DLD1 (cell line): ENCODE results near the gene GADD45A.

Experiments
- in situ Hi-C: cut with HindIII; loops from 2 replicates; pipeline ENCODE4 v1.10.0; 2017; ENCODE audit warnings: low sequenced_read_pairs

GADD45A gene

DNA sequence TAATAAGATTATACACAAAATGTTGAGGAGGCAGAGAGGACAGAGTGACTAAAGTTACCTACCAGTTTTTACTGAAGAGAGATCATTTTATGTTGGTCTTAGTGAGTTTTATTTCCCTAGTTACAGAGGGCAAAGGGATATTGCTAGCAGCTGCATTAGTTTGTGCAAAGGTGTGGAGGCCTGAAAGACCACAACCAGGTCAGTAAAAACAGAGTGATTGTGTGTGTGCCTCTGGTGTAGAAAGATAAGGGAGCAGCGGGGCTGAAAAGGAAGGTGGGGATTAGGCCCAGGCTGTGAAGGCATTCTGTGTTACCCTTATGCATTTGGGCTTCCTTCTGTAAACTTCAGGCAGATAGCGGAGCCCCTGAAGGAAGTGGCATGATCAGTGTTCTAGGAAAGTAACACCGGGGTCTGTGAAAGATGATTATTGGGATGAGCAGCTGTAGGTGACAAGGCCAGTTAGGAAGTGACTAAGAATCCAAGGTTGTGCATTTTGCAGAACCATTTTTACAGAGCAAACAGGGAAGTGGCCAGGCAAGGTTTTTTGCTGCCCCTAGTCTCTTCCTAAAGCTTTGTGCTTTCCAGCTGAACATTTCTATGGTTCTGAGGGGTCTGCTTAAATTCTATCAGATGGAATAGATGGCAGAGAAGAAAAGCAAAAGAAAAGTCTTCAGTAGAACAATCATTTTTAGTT lies 3.7 kb downstream of the GADD45A start:
- in situ Hi-C loops, result no loop called here

DNA sequence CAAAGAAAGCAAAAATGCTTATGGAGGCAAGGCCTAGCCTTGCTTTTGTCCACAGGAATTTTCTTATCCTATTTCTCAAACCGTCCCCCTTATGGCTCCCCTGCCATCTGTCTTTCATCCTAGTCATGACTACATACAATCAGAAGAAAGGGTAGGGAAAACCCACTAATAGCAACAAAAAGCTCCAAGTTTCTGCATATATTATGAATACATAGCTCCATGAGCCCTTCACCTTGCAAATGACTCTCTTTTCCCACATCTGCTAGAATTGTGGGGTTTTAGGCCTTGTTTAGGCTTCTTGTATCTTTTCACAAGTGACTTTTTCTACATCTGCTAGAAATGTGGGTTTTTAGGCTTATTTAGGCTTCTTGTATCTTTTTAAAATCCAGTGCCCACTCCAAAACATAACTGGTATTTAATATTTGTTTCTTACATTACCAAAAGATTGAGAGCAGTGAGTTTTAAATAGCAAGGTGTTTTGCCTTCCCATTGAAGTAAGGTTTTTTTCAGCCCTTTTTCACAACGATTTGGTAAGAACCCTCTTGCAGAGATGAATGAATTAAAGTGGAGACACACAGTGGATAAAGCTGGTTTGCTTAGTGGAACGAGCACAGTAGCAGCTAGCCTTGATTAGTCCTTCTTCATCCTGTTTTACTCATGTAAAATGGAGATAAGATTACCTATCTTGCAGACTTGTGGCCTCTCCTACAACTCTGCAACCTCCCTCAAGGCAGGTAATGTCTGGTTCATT lies 4.4 kb downstream of the GADD45A start:
- in situ Hi-C loops, result no loop called here

GRCh38 chr1:67690018-67690363 lies 5.0 kb downstream of the GADD45A start:
- in situ Hi-C loops, result no loop called here

DNA sequence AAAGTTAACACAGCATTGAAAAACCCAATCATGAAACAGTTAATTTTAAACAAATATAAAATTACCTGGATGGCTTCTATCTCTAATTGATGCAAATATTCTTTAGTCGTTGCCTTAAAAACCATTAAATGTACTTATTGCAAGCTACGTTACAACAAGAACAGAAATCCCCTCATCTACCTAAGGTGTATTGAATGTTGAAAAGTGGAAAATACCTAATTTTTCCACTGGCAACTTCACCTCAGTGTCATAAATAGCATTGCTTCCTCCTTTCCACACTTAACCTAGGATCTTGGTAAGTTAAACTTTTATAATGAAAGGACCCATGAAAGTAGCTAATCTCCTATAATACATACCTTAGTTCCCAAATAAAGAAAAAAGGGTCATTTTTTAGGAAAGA lies 5.4 kb downstream of the GADD45A start:
- in situ Hi-C loops, result no loop called here

DNA sequence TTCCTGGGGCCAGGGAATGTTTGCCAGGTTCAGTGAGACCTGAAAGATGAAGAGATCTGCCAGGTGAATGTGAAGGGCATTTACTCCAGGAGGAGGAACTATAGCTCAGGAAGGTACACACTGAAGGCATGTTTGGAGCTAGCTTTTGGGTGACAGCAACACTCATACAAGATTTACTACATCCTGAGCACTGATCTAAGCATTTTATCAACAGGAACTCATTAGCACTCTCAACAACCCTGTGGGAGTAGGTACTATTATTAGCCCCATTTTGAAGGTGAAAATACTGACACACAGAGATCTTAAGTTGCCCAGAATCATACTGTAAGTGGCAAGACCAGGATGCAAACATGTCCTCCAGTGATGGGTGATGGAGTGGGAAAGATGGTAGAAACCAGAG lies 6.7 kb downstream of the GADD45A start:
- in situ Hi-C loops, result no loop called here

DNA sequence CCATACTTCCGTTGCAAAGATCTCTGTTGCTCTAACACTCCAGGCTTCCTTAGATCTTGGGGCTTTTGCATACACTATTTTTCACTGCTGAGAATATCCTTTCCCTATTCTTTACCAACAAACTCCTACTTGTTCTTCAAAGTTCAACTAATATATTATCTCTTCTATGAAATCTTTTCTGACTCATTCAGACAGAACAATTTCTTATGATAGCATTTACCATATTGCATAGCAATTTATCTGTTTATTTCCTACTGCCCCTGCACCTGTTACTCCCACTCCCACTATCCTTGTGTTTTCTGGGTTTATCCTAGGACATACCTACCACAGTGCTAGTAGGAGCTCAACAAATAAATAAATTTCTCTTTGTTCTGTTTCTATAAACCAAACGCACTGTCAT lies 11.0 kb downstream of the GADD45A start:
- in situ Hi-C loops, result no loop called here

DNA sequence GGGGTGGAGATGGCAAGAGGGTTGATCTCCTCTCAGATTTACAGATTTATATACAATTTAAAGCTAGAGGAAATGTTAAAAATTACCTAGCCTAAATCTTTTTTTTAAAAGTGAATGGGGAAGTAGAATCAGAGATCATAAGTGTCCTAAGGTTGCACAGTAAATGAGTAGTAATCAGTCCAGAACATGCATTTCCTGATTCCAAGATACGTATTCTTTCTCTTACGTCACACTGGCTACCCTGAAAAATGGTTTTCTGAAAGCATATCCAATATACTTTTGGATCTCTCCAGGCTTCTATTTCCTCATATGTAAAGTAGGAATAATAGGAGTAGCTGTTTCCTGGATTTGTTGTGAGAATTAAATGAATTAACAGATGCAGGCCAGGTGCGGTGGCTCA lies 11.7 kb downstream of the GADD45A start:
- in situ Hi-C loops, result no loop called here

GRCh38 chr1:67700220-67700619 lies 15.2 kb downstream of the GADD45A start:
- in situ Hi-C loops, result no loop called here

DNA sequence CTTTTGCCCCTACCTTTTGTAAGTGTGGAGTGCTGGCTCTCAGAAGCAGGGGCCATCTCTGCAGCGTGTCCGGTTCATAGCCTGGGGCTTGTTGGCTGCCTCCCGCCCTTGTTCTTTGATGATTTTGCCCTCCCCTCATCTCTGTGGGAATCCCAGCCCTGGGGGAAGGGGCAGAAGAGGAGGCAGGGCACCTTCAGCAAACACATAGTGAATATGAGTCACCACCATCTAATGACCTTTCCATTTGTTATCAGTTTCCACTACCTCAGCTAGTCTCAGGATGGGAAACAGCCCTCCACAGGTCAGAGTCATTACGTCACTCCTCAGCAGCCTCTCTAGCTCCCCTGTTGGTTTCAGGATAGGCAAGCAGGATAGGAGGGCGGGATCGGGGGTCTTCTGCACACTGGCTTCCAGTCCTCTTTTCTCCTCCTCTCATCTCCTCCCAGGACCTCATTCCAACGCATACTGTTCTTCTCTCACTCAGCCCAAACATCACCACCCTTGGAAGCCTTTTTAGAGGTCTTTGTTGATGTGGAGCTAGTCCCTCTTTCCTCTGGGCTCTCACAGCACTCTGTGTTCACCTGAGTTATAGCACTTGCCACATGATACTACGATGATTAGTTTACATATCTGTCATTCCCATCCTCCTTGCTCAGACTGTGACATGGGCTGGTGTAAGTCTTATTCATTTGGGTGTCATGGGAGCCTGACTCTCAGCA lies 15.8 kb downstream of the GADD45A start:
- in situ Hi-C loops, result no loop called here

DNA sequence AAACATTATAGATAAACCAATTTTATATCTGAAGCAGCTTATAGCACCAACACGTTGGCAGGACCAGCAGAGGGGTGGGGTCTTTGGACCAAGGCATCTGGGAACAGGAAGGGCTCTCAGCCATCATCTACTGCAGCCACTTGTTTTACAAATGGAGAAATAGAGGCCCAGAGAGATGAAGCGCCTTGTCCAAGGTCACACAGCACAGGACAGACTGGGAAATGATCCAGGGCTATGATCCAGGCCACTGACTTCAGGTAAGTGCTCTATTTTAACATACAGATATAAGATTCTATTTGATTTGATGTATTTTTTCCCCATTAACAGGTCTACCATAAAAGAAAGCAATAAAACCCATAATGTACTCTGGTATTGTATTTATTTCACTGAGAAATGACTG lies 16.9 kb downstream of the GADD45A start:
- in situ Hi-C loops, result no loop called here

DNA sequence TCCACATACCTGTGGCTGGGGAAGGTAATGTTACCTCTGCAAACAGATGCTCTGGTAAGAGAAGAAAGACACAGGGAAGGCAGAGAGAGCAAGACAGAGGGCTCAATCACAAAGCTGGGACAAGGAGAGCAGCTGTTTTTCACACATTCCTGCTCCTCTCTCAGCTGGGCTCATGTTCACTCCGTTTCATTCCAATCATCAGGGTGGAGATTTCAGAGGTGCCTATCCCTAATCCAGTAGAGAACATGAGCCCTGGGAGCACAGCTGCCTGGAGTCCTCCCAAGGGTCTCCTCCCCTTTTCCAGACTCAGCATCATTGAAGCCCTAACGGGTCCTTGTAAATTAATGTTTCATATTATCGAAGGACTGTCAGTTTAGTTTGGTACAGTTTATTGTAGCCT lies 19.4 kb downstream of the GADD45A start:
- in situ Hi-C loops, result no loop called here

GRCh38 chr1:67705735-67706453 lies 20.9 kb downstream of the GADD45A start:
- in situ Hi-C loops, result no loop called here

DNA sequence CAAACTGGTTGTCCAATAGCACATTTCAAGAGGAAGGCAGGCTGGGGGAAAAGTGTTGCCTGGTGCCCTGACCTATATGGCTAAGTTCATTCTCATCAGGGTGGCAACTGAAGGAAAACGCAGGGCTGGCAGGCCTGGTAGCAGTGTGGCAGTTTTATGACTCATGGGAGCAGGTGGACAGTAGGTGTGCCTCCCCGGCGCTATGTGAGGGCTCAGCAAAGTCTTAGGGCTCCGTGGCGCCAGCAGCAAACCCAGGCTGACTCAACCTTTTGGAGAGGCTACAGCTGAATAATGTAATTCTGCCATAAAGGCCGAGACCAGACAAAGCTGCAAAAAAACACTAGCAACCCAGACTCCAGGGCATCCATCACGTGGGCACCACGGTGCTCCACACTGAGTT lies 23.6 kb downstream of the GADD45A start:
- in situ Hi-C loops, result no loop called here

DNA sequence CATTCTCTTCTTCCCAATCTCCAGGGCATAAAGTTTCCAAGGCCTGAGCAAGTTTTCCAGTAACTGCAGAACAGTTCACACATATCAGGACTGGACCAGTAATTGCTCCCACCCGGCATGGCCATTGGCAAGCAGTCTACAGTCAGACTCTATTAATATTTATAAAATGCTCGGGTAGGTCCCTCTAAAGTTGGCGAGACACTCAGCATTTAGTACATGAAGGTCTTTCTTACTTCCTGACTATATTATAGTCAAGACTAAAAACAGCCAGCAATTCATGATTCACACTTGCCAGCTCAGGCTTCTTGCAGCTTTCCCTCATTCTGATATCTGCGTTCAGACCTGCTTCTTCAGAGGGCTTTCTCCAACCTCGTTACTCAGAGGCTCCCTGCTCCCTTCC lies 25.4 kb downstream of the GADD45A start:
- in situ Hi-C loops, result no loop called here

GRCh38 chr1:67711158-67711854 lies 26.3 kb downstream of the GADD45A start:
- in situ Hi-C loops, result no loop called here

GRCh38 chr1:67711855-67712212 lies 26.8 kb downstream of the GADD45A start:
- in situ Hi-C loops, result no loop called here

DNA sequence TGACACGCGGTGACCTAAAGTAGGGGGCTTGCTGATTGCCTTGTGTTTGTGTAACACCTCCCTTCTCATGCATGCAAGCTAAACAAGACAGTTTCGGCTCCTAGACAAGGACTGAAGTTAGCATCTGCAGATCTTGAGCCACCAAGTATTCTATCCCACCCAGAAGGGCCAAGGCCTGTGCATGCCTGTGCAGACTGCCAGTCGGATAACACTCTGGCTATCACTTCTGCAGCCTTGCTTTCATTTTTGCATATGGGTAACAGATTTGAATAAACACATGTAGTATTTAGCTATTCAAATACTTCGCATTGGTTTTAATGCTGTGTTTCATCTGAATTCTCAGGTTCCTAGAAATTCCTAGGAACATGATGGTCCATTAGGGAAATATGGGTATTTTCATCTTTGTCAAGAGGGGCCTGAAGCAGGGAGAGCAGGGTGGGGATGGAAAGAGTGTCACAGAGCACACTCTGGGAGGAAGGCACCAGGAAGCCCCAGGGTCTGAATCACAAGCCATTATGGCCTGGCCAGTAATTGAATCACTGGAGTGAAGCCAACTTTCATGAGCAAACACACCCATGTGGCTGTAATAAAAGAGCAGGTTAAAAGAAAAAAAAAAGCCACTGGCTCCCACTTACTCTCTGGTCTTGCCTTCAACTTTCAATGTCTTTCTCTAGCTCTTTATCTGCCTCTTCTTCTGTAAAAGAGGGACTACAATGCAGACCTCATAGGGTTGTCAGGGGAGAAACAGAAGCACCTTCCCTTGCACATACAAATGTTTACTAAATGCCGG lies 28.3 kb downstream of the GADD45A start:
- in situ Hi-C loops, result no loop called here

- in situ Hi-C loops, result no loop called here
Observed at GRCh38 chr1:67715819-67716218, 30.8 kb downstream of the GADD45A start.

GRCh38 chr1:67716800-67717199 lies 31.8 kb downstream of the GADD45A start:
- in situ Hi-C loops, result no loop called here

DNA sequence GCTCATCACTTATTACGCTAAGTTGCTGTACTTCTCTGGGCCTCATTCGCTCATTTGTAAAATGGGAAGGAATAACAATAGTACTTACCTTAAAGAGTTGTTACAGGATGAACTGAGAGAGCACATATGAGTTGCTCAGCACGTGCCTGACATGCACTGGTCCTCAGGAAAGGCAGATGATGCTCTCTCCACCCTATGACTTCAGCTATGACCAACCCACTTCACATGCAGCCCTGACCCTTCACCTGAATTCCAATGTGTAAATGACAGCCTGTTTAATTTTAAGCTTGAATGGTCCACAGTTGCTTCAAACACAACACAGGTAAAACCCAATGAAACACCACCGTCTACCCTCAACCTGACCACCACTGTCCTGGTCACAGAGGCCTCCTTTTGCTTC lies 32.9 kb downstream of the GADD45A start:
- in situ Hi-C loops, result no loop called here
